Stimulated activated CD8-positive, alpha-beta memory T cell treated with anti-CD3 and anti-CD28 coated beads, Interleukin-2, amount 100 ng/mL, for 1 hour (primary cell): ENCODE results near the gene MCTP1.
"Not testable (repeated sequence)": the region's sequence is repeated elsewhere in the genome, so short reads cannot be mapped to it uniquely, and the experiment has no call there.

Experiments used
- DNase-seq, 2 donors: peaks; one replicate each; pipeline ENCODE4 v3.0.0-alpha.2; 2020; ENCODE audit warnings: low read depth in 2 of 2

The MCTP1 gene

GRCh38 chr5:94967525-94967924 is 317.4 kb downstream of the MCTP1 start:
- no peak for DNase-seq

- not testable (repeated sequence) for DNase-seq
Measured at GRCh38 chr5:94959279-94959678, 325.6 kb downstream of the MCTP1 start.

DNA sequence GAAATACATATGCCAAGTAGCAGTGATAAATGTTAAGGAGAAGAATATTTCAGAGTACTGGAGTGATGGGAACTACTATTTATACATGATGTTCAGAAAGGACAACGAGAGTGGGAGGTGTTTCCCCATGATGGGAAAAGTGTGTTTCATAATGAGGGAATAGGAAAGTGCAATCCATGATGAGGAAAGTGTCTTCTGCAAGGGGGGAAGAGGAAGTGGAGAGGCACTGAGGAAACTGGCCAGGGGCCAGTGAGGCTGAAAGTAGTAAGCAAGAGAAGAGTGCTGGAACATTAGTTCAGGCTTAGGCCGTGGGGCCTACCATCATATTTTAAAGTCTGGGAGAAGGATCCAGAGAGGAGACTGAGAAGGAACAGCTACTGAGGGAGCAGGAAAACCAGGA is 339.2 kb downstream of the MCTP1 start:
- no peak for DNase-seq

GRCh38 chr5:94944160-94944559 is 340.7 kb downstream of the MCTP1 start:
- DNase-seq = no peak

DNA sequence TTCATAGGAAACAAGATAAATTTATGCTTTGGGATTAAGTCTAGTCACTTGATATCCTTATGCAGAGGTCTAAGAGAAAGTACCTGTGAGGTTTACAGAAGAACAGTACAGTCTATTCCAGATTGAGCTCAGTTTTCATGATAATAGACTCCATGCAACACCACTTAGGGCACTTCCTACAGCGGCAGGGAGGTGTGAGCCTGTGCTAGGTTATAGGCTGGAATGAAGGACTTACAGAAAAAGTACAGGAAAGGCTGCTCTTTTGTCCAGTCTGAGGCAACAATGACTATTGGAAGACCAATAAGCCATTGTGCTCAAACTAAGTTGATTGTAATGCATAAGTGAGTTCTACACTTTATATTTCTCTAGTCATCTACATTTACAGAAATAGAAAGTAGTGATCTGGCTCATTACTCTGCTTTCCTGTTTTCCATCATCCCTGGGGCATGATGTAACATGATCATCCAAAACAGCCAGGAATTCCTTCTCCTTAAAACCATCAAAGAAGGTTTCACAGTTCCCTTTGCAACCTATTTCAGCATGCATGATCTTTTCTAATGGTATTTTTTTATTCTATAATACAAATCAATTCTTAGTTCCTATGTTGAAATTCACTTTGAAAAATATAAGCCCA is 343.7 kb downstream of the MCTP1 start:
- no peak for DNase-seq

GRCh38 chr5:94932259-94932658 is 352.6 kb downstream of the MCTP1 start:
- DNase-seq = no peak

GRCh38 chr5:94928891-94929290 is 356.0 kb downstream of the MCTP1 start:
- DNase-seq = no peak

DNA sequence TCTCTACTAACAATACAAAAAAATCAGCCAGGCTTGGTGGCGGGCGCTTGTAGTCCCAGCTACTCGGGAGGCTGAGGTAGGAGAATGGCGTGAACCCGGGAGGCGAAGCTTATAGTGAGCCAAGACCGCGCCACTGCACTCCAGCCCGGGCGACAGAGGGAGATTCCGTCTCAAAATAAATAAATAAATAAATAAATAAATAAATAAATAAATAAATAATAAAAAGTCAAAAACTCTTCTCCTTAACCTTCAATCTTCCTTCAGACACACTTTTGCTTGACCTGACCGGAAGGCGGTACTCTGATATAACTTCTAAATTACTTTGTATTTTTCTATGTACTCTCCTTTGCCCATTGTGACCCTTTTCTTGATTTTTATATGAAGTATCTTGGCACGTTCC is 364.3 kb downstream of the MCTP1 start:
- no peak for DNase-seq

- no peak for DNase-seq
Measured at GRCh38 chr5:94916619-94917018, 368.3 kb downstream of the MCTP1 start.

- DNase-seq = no peak
Measured at GRCh38 chr5:94911276-94911675, 373.6 kb downstream of the MCTP1 start.

DNA sequence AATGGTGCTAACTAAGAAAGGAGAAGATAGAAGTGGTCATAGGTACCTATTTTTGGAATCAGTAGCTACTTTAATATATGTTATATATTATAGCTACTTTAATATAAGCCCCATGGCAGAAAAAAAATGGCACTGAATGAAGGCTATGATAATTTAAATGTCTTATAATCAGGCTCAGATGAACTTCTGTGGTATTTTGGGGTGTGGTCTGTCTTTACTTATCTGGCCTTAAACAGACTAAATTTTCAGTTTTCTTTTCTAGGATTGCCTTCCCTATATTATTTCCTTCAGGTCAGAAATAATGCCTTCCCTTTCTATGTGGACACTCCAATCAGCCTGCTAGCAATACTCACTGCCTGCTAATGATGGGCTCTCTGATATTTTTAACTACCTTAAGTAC is 374.2 kb downstream of the MCTP1 start:
- DNase-seq = no peak

- DNase-seq = no peak
Measured at GRCh38 chr5:94908889-94909480, 375.9 kb downstream of the MCTP1 start.

GRCh38 chr5:94906750-94907149 is 378.1 kb downstream of the MCTP1 start:
- no peak for DNase-seq

- no peak for DNase-seq
Measured at GRCh38 chr5:94903726-94904125, 381.2 kb downstream of the MCTP1 start.

GRCh38 chr5:94901191-94901979 is 383.5 kb downstream of the MCTP1 start:
- DNase-seq = no peak

GRCh38 chr5:94900006-94900505 is 384.8 kb downstream of the MCTP1 start:
- no peak for DNase-seq

GRCh38 chr5:94893412-94894135 is 391.3 kb downstream of the MCTP1 start:
- DNase-seq = no peak

GRCh38 chr5:94891972-94892371 is 392.9 kb downstream of the MCTP1 start:
- no peak for DNase-seq

GRCh38 chr5:94891565-94891964 is 393.3 kb downstream of the MCTP1 start:
- no peak for DNase-seq

DNA sequence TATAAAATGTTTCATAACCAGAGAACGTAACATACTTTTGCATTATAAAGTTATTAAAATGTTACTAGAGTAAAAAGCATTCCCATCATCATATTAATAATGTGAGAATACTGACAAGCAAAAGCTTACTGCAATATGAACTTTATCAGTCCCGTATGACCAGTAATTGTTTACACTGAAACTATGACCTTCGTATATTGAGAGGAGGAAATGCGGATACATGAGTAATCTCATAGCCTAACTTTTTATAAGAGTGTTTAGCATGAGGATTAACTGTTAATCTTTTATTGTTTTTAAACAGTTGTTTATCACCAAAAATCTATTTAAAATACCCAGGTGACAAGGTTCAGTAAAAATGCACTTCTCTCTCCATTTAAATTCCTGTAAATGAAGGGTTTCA is 394.0 kb downstream of the MCTP1 start:
- DNase-seq = no peak

GRCh38 chr5:94888674-94889073 is 396.2 kb downstream of the MCTP1 start:
- no peak for DNase-seq

- no peak for DNase-seq
Measured at GRCh38 chr5:94885931-94886330, 399.0 kb downstream of the MCTP1 start.
